ENCODE results near the gene F2RL1.
"Not testable (repeated sequence)": the region's sequence is repeated elsewhere in the genome, so short reads cannot be mapped to it uniquely, and the experiment has no call there.

F2RL1 gene

DNA sequence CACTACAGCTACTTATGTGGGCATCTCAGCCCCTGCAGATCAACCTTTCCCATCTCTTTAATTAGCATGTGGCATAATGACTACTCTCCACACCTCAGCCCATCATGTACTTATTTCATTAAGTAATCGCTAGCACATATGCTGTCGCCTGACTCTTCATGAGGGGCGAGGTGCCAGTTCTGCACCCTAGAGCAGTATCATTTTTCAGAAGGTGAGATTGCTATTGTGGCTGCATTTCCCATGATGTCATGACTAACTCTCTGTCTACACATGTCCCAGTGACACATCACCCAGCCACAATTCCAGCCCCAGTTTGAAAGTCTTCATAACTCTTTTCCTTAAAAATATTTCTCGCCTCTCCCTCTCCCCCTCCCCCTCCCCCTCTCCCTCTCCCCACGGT lies 7.6 kb upstream of the F2RL1 start:
- no peaks in the 10 kb centered on the region for H3K27me3 ChIP-seq (ENCODE audit: low read depth, low read length)
- H3K9me3 ChIP-seq (ENCODE audit: insufficient read depth, low read length): no peaks in the 10 kb centered on the region
- no peak overlapping the region for H3K4me2 ChIP-seq (ENCODE audit: low read length)
- H3K36me3 ChIP-seq (replicated peaks; ENCODE audit: low read depth, low read length): no peaks in the 10 kb centered on the region
- H3K4me1 ChIP-seq (ENCODE audit: low read length): peaks cover 18% of the 10 kb centered on the region
- H2AFZ ChIP-seq (ENCODE audit: low read depth, low read length): no peak overlapping the region
- H3K79me2 ChIP-seq (ENCODE audit: low read length): no peaks in the 10 kb centered on the region
- no peak overlapping the region for H3K9ac ChIP-seq (ENCODE audit: low read length)
- no peaks in the 10 kb centered on the region for H4K20me1 ChIP-seq (ENCODE audit: insufficient read depth, low read length)
- no peak overlapping the region for H3K27ac ChIP-seq (ENCODE audit: low read length)
- TF ChIP-seq CTCF (IDR thresholded peaks at IDR 0.05; ENCODE audit: low read depth, low read length) (no peak), EZH2phosphoT487 (IDR thresholded peaks at IDR 0.05; ENCODE audit: low read depth) (no peak)
- H3K4me3 ChIP-seq (ENCODE audit: low read length): no peak overlapping the region

DNA sequence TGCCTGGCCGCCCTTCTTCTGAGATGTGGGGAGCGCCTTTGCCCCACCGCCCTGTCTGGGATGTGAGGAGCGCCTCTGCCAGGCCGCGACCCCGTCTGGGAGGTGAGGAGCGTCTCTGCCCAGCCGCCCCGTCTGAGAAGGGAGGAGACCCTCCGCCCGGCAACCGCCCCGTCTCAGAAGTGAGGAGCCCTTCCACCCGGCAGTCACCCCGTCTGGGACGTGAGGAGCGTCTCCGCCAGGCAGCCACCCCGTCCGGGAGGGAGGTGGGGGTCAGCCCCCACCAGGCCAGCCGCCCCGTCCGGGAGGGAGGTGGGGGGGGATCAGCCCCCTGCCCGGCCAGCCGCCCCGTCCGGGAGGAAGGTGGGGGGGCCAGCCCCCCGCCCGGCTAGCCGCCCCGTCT lies 6.6 kb upstream of the F2RL1 start:
- H3K9ac ChIP-seq (ENCODE audit: low read length); H3K4me1 ChIP-seq (ENCODE audit: low read length); H3K4me3 ChIP-seq (ENCODE audit: low read length); H4K20me1 ChIP-seq (ENCODE audit: insufficient read depth, low read length); H3K36me3 ChIP-seq (replicated peaks; ENCODE audit: low read depth, low read length); H2AFZ ChIP-seq (ENCODE audit: low read depth, low read length); H3K79me2 ChIP-seq (ENCODE audit: low read length); H3K4me2 ChIP-seq (ENCODE audit: low read length); H3K27ac ChIP-seq (ENCODE audit: low read length); H3K9me3 ChIP-seq (ENCODE audit: insufficient read depth, low read length); H3K27me3 ChIP-seq (ENCODE audit: low read depth, low read length): not testable (repeated sequence)

DNA sequence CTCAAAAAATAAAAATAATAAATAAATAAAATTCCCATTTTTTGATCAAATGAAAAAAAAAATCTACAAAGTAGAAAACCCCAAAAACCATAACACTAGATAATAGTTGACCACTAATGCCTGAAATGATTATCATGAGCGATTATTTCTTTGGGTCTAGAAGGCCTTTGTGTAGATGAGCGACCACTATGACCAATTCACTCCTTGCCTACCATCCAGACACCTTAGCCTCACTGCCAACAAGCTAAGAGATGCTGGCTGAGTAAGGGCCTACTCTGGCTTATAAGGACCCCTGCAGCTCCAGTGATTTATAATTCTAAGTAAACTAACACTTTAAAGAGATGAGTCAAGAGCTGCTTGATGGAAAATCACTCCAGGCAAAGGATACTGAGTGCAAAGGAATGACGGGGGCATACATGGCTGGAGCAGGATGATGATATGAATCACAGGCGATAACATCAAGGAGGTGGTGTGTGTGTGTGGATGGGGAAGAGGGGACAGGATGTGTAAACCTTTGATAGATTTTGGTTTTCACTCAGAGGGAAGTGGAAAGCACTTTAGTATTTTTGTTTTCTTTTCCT lies 4.8 kb upstream of the F2RL1 start:
- Histone ChIP-seq H4K20me1 (ENCODE audit: insufficient read depth, low read length) (no peaks in the 10 kb centered on the region), H3K9ac (ENCODE audit: low read length) (no peak overlapping the region), H3K9me3 (ENCODE audit: insufficient read depth, low read length) (no peaks in the 10 kb centered on the region), H3K4me1 (ENCODE audit: low read length) (no peaks in the 10 kb centered on the region), H3K4me3 (ENCODE audit: low read length) (no peak overlapping the region), H3K36me3 (replicated peaks; ENCODE audit: low read depth, low read length) (no peaks in the 10 kb centered on the region), H3K79me2 (ENCODE audit: low read length) (no peaks in the 10 kb centered on the region), H3K4me2 (ENCODE audit: low read length) (no peak overlapping the region), H2AFZ (ENCODE audit: low read depth, low read length) (no peak overlapping the region), H3K27ac (ENCODE audit: low read length) (no peak overlapping the region), H3K27me3 (ENCODE audit: low read depth, low read length) (no peaks in the 10 kb centered on the region)
- TF ChIP-seq EZH2phosphoT487 (IDR thresholded peaks at IDR 0.05; ENCODE audit: low read depth): no peak
- TF ChIP-seq CTCF (IDR thresholded peaks at IDR 0.05; ENCODE audit: low read depth, low read length): no peak

DNA sequence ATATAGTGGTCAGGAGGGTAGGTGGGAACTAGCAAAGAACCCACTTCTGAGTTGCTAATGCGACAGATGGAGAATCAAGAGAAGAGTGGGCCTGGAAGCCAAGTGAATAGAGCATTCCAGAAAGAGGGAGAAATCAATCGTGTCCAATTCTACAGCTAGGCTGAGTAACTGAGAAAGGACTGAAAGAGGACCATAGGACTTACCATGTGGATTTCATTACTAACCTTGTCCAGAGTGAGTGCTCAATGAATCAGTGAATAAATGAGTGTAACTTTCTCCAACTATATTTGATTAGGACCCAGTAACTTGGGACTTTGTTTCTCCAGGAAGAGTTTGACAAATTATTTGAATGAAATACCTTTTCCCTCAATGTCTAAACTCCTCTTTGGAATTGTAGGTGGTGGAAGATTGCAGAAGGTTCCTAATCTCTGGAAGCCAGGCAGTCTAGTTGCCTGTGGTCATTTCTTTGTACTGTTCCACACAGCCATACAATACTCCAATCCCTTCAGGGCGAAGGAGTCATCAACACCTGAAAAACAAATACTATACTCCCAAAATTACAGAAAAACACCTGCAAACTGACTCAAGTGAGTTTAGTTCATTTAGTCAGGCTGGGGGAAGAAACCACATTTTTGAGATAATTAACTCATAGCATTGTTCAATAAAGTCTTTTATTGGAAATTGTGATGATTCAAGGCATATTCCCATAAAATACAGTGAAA lies 2.6 kb upstream of the F2RL1 start:
- TF ChIP-seq EZH2phosphoT487 (IDR thresholded peaks at IDR 0.05; ENCODE audit: low read depth) (no peak), CTCF (IDR thresholded peaks at IDR 0.05; ENCODE audit: low read depth, low read length) (no peak)
- no peak overlapping the region for H3K4me2 ChIP-seq (ENCODE audit: low read length)
- H3K27me3 ChIP-seq (ENCODE audit: low read depth, low read length): no peaks in the 10 kb centered on the region
- H2AFZ ChIP-seq (ENCODE audit: low read depth, low read length): no peak overlapping the region
- no peaks in the 10 kb centered on the region for H4K20me1 ChIP-seq (ENCODE audit: insufficient read depth, low read length)
- H3K4me3 ChIP-seq (ENCODE audit: low read length): no peak overlapping the region
- H3K27ac ChIP-seq (ENCODE audit: low read length): no peak overlapping the region
- no peaks in the 10 kb centered on the region for H3K79me2 ChIP-seq (ENCODE audit: low read length)
- no peaks in the 10 kb centered on the region for H3K4me1 ChIP-seq (ENCODE audit: low read length)
- H3K9ac ChIP-seq (ENCODE audit: low read length): no peak overlapping the region
- H3K9me3 ChIP-seq (ENCODE audit: insufficient read depth, low read length): no peaks in the 10 kb centered on the region
- H3K36me3 ChIP-seq (replicated peaks; ENCODE audit: low read depth, low read length): no peaks in the 10 kb centered on the region
